Measurements from ENCODE around the gene ZBTB6.

GRCh38 chr9:122866079-122866478 is 47.0 kb downstream of the ZBTB6 start:
- TF ChIP-seq POLR2A (IDR thresholded peaks at IDR 0.05) (no peak), CTCF (IDR thresholded peaks at IDR 0.05) (no peak)
